Activated T-helper 1 cell treated with anti-CD3 and anti-CD28 coated beads, Interleukin-12 subunit alpha, Interleukin-12 subunit beta, Interleukin-2, Interleukin-4 antibody, amounts not matched to agents 30 ng/mL and 10 ng/mL and 1 ng/mL, durations not matched to agents 14 hours and 24 hours and 36 hours (primary cell): ENCODE measurements around the gene CYP19A1. TPM values are rescaled to one million over a fixed set of nuclear protein-coding genes. Genes with fewer than 3 reads are reported as not detected.

Source experiments
- DNase-seq: peaks from one replicate; pipeline ENCODE4 v3.0.0; 2021; ENCODE audit warnings: low spot score
- H3K27ac Mint-ChIP-seq: one replicate; pipeline ENCODE4 v1.8.0; 2021; ENCODE audit warnings: mild to moderate bottlenecking, mixed read lengths
- H3K27me3 Mint-ChIP-seq: one replicate; pipeline ENCODE4 v1.8.0; 2022; ENCODE audit warnings: mild to moderate bottlenecking, moderate library complexity, mixed read lengths; ENCODE audit not compliant: insufficient read depth
- H3K36me3 Mint-ChIP-seq: one replicate; pipeline ENCODE4 v1.8.0; 2021; ENCODE audit warnings: low read depth, mixed read lengths
- H3K4me1 Mint-ChIP-seq: one replicate; pipeline ENCODE4 v1.8.0; 2021; ENCODE audit warnings: low read depth, mixed read lengths
- H3K4me3 Mint-ChIP-seq: one replicate; pipeline ENCODE4 v1.8.0; 2021; ENCODE audit warnings: mild to moderate bottlenecking, moderate library complexity, mixed read lengths
- H3K9me3 Mint-ChIP-seq: one replicate; pipeline ENCODE4 v1.8.0; 2021; ENCODE audit warnings: mixed read lengths
- intact Hi-C: fragments of 100-400 bp; cut with micrococcal nuclease; formaldehyde crosslinking; loops from one replicate; pipeline ENCODE4 v1.15.1; 2024
- total RNA-seq: library from RNA; stranded (reverse); gene quantifications from 2 replicates; pipeline ENCODE4 v1.2.3, GENCODE V29; 2022

The CYP19A1 gene
- total RNA-seq, 1 donor from 2014 or later: 0.23 TPM

DNA sequence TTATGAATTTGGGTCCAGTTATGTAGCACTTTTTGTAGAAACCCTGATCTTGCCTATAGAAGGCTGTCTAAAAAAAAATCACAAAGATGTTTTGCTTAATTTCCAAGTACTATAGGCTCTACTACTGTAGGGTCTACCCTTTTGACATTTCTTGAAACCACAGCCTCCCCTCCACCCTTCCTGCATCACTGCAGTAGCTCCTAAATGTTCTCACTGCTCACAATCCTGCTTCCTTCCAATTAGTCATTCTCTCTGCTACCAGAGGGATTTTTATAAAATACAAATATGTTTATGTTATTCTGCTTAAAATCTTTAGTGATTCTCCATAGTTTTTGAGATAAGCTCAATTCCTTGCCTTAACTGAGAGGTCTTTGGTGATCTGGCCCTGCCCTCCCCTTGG lies 114.0 kb downstream of the CYP19A1 start:
- H3K9me3 Mint-ChIP-seq: no peaks in the 10 kb centered on the region
- intact Hi-C loops: no loop called here
- peaks cover 12% of the 10 kb centered on the region for H3K27me3 Mint-ChIP-seq
- H3K27ac Mint-ChIP-seq: no peak overlapping the region
- no peak for DNase-seq
- no peak overlapping the region for H3K4me3 Mint-ChIP-seq
- no peaks in the 10 kb centered on the region for H3K36me3 Mint-ChIP-seq
- H3K4me1 Mint-ChIP-seq: peaks cover 26% of the 10 kb centered on the region

DNA sequence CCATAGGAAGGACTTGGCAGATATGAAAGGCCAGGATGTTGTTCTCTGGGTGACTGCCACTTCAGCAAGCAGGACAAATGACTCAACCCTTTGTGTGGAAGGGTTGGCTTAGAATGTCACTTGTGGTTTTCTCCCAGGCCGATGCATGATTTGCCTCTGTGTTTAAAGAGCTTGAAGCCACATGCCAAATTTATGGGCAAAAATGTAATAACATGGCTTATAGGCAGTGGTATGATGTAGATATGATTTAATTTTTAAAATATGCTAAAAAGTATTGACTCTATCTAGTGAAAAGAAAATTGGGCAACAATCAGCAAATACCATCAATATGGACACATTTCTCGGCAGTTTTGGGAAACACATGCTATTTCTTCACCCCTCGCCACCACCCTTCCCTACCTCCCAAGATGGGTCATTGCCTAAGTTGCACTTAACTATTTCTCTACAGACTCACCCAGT lies 114.6 kb downstream of the CYP19A1 start:
- no peaks in the 10 kb centered on the region for H3K9me3 Mint-ChIP-seq
- DNase-seq: no peak
- no peak overlapping the region for H3K4me3 Mint-ChIP-seq
- H3K27me3 Mint-ChIP-seq: peaks cover 14% of the 10 kb centered on the region
- H3K36me3 Mint-ChIP-seq: no peaks in the 10 kb centered on the region
- H3K4me1 Mint-ChIP-seq: peaks cover 24% of the 10 kb centered on the region
- peak overlapping the region; percentile 20 for H3K27ac Mint-ChIP-seq
- intact Hi-C loops: no loop called here

DNA sequence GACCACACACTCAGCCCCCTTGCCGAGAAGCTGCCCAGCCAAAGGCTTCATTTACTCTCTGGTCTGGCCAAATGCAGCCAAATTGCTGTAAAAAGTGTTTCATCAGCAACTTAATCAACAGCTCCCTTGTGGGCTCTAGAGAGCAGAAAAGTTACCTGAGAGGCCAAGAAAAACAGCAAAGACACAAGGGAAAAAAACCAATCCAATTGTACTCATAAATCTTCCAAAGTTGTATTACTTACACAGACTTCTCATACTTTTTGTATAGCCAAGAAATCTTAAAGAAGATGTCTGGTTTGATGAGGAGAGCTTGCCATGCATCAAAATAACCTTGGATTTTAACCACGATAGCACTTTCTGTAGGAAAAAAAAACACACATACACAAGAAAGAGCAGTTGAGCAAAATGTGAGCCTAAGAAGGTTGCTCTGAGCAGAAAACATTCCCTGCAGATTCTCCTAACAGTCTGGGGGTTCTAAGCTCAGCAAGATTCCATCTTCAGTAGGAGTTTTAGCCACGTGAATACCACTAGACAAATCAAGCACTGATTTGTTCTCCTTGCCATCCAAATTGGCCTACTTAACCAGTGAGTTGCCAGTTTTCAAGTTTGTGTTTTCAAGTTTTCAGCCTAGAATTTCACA lies 120.0 kb downstream of the CYP19A1 start:
- Mint-ChIP-seq H3K9me3 (no peaks in the 10 kb centered on the region), H3K4me3 (no peak overlapping the region), H3K4me1 (no peaks in the 10 kb centered on the region), H3K27me3 (peaks cover 23% of the 10 kb centered on the region), H3K27ac (no peak overlapping the region), H3K36me3 (no peaks in the 10 kb centered on the region)
- DNase-seq: no peak
- intact Hi-C loops: no loop called here

DNA sequence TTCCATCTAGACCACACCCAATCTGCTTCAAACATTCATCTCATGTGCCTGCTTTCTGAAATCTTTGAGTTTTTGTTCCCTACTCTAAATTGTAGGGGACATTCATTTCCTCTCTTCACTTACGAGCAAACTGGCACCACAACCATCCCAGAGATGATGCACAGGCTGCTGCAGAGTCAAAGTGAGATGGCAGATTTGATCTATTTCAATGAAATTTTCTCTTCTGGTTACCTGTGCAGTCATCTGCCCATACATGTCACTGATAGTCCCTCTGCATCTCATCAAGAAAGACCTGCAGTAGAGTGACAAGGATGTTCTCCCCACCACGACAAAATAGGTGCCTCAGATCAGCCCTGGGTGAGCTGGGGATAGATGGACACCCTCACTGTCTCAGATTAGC lies 125.5 kb downstream of the CYP19A1 start:
- Mint-ChIP-seq H3K9me3 (no peaks in the 10 kb centered on the region), H3K27me3 (peaks cover 24% of the 10 kb centered on the region), H3K4me1 (no peaks in the 10 kb centered on the region), H3K27ac (no peak overlapping the region), H3K4me3 (no peak overlapping the region), H3K36me3 (no peaks in the 10 kb centered on the region)
- no peak for DNase-seq
- intact Hi-C loops: no loop called here

DNA sequence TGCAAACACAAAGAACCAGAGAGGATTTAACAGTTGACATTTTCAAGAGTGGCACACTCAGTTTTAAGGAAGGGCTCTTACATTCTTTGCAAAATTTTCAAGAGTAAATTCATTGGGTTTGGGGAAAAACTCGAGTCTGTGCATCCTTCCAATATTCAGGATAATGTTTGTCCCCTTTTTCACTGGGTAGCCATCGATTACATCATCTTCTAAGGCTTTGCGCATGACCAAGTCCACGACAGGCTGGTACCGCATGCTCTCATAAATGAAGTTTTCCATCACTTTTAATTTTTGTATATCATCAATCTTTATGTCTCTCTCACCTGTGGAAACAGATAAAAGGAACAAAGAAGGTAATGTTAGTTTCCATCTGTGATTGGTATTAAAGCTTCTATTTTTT lies 126.2 kb downstream of the CYP19A1 start:
- Mint-ChIP-seq H3K27ac (no peak overlapping the region), H3K4me1 (no peaks in the 10 kb centered on the region), H3K36me3 (no peaks in the 10 kb centered on the region), H3K27me3 (peaks cover 23% of the 10 kb centered on the region), H3K4me3 (no peak overlapping the region), H3K9me3 (no peaks in the 10 kb centered on the region)
- intact Hi-C loops: no loop called here
- no peak for DNase-seq

DNA sequence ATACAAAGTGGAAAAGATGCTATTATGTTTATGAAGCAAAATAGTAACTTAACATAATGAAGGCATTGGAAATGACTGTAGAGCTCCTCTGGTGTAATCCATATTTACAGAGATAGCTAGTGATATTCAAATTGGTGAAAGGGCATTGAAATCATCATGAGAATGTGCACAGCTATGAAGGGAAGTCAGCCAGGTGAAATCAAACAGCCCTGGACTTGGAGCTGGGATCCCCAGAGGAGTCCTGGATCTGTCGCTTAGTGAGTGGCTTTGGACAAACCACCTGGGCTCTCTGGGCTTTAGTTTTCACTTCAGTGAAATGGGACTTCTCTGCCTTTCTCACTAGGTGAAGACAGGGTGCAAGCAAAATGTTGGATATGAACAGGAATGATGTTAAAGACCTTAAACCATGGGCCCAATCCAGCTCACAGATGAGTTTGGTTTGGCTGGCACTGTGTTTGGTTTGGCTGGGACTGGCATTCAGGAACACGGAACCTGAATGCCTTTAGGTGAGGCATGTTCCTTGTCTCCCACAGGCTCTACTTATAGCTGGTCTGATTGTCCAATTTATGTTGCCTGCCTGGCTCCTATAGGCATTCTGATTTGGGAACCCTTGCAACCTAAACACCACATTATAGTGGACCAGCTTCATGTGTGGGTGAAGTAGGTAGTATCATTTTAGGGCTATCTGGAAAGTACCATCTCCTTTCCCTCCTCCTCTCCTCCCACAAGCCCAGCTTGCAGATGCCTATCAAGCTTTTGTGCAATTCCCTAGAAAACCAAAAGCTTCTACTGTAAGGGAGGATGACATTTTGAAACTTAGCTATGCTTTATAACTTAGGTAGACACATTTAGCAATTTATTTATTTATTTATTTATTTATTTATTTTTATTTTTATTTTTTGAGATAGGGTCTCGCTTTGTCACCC lies 133.1 kb downstream of the CYP19A1 start:
- no peak overlapping the region for H3K4me3 Mint-ChIP-seq
- H3K9me3 Mint-ChIP-seq: no peaks in the 10 kb centered on the region
- H3K36me3 Mint-ChIP-seq: no peaks in the 10 kb centered on the region
- no peak for DNase-seq
- peaks cover 7% of the 10 kb centered on the region for H3K4me1 Mint-ChIP-seq
- no peak overlapping the region for H3K27ac Mint-ChIP-seq
- intact Hi-C loops: no loop called here
- H3K27me3 Mint-ChIP-seq: peaks cover 21% of the 10 kb centered on the region

DNA sequence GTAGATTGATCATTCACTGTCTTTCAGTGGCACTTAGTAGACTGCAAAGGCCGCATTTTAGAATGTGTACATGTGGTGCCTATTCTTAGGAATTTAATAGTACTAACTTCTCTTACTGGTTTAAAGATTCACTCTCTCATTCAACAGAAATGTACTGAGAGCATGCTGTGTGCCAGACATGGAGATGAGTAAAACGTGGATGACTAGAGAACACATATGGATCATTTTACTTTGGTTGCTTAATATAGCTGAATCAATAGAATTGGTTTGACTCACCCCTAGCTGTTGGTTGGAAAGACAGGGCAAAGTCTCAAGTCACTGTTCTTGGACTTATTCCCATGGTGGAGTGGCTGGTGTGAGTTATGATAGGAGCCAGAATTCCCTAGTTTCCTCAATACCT lies 134.6 kb downstream of the CYP19A1 start:
- Mint-ChIP-seq H3K4me3 (no peak overlapping the region), H3K36me3 (no peaks in the 10 kb centered on the region), H3K9me3 (no peaks in the 10 kb centered on the region), H3K27ac (no peak overlapping the region), H3K4me1 (peaks cover 7% of the 10 kb centered on the region), H3K27me3 (peaks cover 22% of the 10 kb centered on the region)
- DNase-seq: no peak
- intact Hi-C loops: no loop called here

DNA sequence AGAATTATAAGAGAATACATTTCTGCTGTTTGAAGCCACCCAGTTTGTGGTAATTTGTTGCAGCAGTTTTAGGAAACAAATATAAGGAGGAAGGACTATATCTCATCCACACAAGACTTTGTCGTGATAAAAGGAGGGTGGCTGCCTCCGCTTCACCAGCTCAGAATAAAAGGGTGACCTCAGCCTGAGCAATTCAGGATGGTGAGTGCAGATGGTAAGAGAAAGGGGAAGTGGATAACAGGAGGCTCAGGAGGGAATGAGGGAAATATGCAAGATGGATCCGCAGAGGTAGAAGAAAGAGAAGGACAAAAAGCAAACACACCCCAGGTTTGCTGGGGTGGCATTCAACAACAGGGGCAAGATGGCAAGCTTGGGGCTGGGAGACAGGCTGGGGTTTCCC lies 135.6 kb downstream of the CYP19A1 start:
- DNase-seq: no peak
- no peaks in the 10 kb centered on the region for H3K9me3 Mint-ChIP-seq
- no peaks in the 10 kb centered on the region for H3K36me3 Mint-ChIP-seq
- H3K27me3 Mint-ChIP-seq: peaks cover 22% of the 10 kb centered on the region
- H3K27ac Mint-ChIP-seq: no peak overlapping the region
- H3K4me3 Mint-ChIP-seq: no peak overlapping the region
- peaks cover 7% of the 10 kb centered on the region for H3K4me1 Mint-ChIP-seq
- intact Hi-C loops: no loop called here

DNA sequence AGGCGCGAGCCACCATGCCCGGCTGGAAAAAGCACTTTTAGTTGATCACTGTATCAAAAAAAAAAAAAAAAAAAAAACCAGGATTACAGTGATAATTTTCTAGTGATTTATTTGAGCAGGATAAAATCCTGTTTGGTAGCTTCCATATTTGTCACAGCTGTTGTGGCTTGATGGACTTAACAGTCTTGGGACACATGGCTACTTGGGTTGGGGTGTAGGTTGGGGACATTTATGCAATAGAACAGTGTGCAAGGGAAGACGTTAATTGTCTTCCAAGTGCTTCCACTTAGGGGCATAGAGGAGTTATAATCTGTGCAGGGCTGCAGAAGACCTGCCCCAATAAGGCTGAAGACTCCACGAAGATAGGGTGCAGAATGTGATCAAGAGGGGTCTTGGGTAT lies 136.8 kb downstream of the CYP19A1 start:
- Mint-ChIP-seq H3K9me3 (no peaks in the 10 kb centered on the region), H3K36me3 (no peaks in the 10 kb centered on the region), H3K27ac (no peak overlapping the region), H3K27me3 (peaks cover 22% of the 10 kb centered on the region), H3K4me1 (peaks cover 7% of the 10 kb centered on the region), H3K4me3 (no peak overlapping the region)
- DNase-seq: no peak
- intact Hi-C loops: no loop called here

DNA sequence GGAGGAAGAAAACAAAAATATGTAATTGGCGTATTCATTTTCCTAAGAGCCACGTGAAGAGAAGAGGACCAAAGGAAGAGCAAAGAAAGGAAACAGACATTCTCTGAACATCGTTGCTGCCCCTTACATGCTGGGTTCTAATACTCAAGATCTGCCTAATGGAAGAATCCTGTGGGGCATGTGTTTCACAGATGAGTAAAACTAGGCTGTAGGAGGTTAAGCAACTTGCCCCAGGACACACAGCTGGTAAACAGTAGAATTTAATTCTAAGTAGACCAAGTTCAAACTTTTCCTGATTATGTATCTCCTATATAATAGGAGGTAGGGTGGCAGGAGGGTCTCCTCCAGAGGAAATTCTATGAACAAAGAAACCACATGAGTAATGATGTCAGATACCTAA lies 137.6 kb downstream of the CYP19A1 start:
- no peaks in the 10 kb centered on the region for H3K9me3 Mint-ChIP-seq
- peaks cover 14% of the 10 kb centered on the region for H3K27me3 Mint-ChIP-seq
- intact Hi-C loops: no loop called here
- DNase-seq: no peak
- no peaks in the 10 kb centered on the region for H3K36me3 Mint-ChIP-seq
- peaks cover under 1% of the 10 kb centered on the region for H3K4me1 Mint-ChIP-seq
- H3K4me3 Mint-ChIP-seq: no peak overlapping the region
- H3K27ac Mint-ChIP-seq: no peak overlapping the region

DNA sequence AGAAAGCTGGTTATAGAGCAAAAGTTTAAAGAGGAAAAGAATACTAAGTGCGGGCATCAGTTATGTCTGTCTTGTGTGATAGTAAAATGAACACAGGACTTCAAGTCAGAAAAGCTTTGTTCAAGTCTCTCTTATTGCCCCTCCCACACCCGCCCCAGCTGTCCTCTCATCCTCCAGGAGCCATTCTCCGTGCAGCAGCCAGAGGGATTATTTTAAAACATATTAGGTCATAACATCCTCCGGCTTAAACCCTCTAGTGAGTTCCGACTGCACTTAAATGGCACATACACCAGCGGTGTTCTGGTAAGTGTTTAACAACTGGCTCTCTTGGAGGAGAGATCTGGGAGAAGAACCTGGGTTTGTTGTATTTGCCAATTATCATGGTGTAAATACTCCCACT lies 138.9 kb downstream of the CYP19A1 start:
- Mint-ChIP-seq H3K4me1 (no peaks in the 10 kb centered on the region), H3K27me3 (peaks cover 16% of the 10 kb centered on the region), H3K27ac (no peak overlapping the region), H3K4me3 (no peak overlapping the region), H3K9me3 (no peaks in the 10 kb centered on the region), H3K36me3 (no peaks in the 10 kb centered on the region)
- intact Hi-C loops: no loop called here
- no peak for DNase-seq

DNA sequence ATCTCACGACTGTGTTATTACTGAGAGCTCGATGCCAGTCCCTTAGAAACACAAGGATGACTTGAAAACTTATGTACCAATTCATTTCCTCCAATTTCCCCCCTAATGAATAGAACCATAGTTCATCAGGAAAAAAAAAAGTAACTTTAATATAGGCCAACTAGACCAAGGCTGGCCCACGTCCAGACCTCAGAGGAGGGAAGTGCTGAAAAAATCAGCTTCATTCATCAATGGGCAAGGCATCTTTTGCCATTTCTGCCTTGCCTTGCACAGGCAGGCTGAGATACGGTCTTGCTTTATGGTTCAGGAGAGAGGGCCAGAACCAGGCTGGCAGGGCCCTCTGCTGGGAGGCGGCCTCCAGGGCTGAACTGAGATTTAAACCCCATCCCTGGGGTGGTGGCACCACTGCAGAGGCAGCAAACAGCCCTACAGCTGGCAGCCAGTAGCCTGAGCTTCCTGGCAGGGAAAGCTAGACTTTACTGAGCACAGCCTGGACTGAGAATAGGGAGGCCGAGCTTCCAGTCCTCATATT lies 139.6 kb downstream of the CYP19A1 start:
- Mint-ChIP-seq H3K9me3 (no peaks in the 10 kb centered on the region), H3K27me3 (peaks cover 19% of the 10 kb centered on the region), H3K36me3 (no peaks in the 10 kb centered on the region), H3K4me1 (no peaks in the 10 kb centered on the region), H3K4me3 (no peak overlapping the region), H3K27ac (no peak overlapping the region)
- no peak for DNase-seq
- intact Hi-C loops: no loop called here

DNA sequence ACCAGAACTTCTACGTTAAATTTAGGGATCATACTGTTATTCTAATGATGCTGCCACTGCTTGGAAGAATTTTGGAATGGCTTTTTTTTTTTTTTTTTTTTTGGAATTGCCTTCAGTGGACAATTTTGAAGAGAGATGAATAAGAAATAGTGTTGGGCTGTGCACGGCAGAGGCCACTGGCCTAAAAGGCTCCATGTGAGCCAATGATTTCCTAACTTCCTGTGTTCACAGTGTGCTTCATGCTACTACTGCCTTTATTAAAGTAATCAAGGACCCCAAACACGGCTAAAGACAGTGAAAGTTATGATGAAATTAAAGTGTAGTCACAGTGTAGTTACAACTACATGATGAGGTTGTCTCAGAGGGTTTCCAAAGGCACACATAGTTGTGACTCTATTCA lies 142.9 kb downstream of the CYP19A1 start:
- Mint-ChIP-seq H3K4me3 (no peak overlapping the region), H3K4me1 (no peaks in the 10 kb centered on the region), H3K27ac (no peak overlapping the region), H3K27me3 (peaks cover 32% of the 10 kb centered on the region), H3K9me3 (no peaks in the 10 kb centered on the region), H3K36me3 (no peaks in the 10 kb centered on the region)
- intact Hi-C loops: no loop called here
- DNase-seq: no peak
